Measurements from ENCODE around the gene UBE2V1.

UBE2V1 gene

GRCh38 chr20:50053362-50054230 lies 59.4 kb downstream of the UBE2V1 start:
- TF ChIP-seq, protein P1, sequence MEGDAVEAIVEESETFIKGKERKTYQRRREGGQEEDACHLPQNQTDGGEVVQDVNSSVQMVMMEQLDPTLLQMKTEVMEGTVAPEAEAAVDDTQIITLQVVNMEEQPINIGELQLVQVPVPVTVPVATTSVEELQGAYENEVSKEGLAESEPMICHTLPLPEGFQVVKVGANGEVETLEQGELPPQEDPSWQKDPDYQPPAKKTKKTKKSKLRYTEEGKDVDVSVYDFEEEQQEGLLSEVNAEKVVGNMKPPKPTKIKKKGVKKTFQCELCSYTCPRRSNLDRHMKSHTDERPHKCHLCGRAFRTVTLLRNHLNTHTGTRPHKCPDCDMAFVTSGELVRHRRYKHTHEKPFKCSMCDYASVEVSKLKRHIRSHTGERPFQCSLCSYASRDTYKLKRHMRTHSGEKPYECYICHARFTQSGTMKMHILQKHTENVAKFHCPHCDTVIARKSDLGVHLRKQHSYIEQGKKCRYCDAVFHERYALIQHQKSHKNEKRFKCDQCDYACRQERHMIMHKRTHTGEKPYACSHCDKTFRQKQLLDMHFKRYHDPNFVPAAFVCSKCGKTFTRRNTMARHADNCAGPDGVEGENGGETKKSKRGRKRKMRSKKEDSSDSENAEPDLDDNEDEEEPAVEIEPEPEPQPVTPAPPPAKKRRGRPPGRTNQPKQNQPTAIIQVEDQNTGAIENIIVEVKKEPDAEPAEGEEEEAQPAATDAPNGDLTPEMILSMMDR (conservative IDR thresholded peaks at IDR 0.05; ENCODE audit: low read depth, low read length): no peak
- Histone ChIP-seq H3K27me3 (ENCODE audit: insufficient read depth, low read depth) (no peaks in the 10 kb centered on the region; the same call in 1 of the 2 replicates), H3K36me3 (ENCODE audit: insufficient read depth) (no peaks in the 10 kb centered on the region), H3K27ac (no peak overlapping the region), H3K4me1 (ENCODE audit: low read depth, poor library complexity, severe bottlenecking) (peaks cover 43% of the 10 kb centered on the region), H3K9ac (no peak overlapping the region), H3K79me2 (ENCODE audit: insufficient read depth, low read depth) (no peaks in the 10 kb centered on the region), H3K4me3 (IDR thresholded peaks at IDR 0.05; ENCODE audit: insufficient read depth, low read depth, low read length) (no peak overlapping the region), H4K20me1 (ENCODE audit: insufficient read depth) (no peaks in the 10 kb centered on the region), H2AFZ (ENCODE audit: low read depth) (no peak overlapping the region), H3K4me2 (no peak overlapping the region)

DNA sequence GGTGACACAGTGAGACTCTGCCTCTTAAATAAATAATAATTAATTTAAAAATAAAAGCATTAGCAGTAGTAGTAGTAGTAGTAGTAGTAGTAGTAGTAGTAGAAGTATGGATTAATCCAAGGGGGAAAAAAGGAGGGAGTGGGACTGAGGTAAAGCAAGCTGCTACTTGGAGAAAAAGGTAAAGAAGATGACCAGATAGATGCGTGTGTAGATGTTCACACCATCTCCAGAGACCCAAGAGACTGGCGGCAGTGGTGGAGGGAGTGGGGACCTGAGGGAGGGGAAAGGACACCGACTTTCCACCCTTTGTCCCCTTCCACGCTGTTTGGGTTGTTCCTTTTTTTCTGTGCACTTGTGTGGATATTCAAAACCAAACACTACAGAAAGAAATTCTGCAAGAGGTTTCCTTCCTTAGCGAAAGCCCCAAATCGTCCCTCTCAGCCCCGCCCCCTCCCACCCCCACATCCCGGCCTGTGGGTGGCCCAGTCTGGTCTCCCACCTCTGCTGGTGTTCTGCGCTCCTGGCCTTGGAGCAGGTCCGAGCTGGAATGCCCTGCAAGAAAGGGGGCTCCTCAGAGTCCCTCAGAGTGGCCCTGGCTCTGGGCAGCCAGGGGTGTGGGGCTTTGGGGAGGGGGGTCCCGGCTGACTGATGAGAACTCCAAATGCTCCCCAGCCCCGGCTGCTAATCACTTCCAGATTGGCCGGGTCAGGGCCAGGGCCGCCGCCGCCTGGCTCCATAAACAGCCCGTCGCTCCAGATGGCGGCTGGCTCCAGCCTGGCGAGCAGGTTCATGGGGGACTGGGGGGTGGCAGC lies 60.2 kb downstream of the UBE2V1 start:
- no peak overlapping the region for H3K9ac ChIP-seq
- H3K4me2 ChIP-seq: no peak overlapping the region
- H3K36me3 ChIP-seq (ENCODE audit: insufficient read depth): no peaks in the 10 kb centered on the region
- H3K4me1 ChIP-seq (ENCODE audit: low read depth, poor library complexity, severe bottlenecking): peaks cover 47% of the 10 kb centered on the region
- no peaks in the 10 kb centered on the region; the same call in 1 of the 2 replicates for H3K27me3 ChIP-seq (ENCODE audit: insufficient read depth, low read depth)
- TF ChIP-seq, protein P1 (conservative IDR thresholded peaks at IDR 0.05; ENCODE audit: low read depth, low read length): no peak
- H3K79me2 ChIP-seq (ENCODE audit: insufficient read depth, low read depth): no peaks in the 10 kb centered on the region
- H2AFZ ChIP-seq (ENCODE audit: low read depth): no peak overlapping the region
- no peak overlapping the region for H3K4me3 ChIP-seq (IDR thresholded peaks at IDR 0.05; ENCODE audit: insufficient read depth, low read depth, low read length)
- H3K27ac ChIP-seq: no peak overlapping the region
- H4K20me1 ChIP-seq (ENCODE audit: insufficient read depth): no peaks in the 10 kb centered on the region

DNA sequence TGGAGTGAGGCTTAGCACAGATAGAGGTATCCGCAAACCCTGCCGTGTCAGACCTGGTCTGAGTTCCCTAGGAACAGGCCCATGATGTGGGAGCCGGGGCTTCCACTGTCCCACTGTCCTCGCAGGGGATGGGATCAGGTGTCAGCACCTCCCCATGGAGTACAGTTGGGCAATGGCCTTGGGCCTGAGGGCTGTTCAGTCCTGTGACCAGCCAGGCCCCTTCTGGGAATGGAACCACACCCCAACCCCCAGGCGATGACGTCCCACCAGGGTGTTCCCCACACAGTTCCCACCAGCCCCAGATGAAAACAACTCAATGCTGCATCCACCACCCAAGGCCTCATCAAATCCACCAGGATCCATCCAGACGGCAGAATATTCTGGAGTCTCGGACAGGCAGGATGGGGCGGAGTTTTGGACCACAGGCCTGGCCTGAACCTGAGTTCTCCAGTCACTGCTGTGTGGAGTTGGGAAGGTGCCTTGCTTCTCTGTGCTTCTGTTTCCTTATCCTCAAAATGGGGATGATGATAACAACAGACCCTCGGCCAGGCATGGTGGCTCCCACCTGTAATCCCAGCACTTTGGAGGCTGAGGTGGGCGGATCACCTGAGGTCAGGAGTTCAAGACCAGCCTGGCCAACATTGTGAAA lies 62.2 kb downstream of the UBE2V1 start:
- Histone ChIP-seq H3K9ac (no peak overlapping the region), H2AFZ (ENCODE audit: low read depth) (no peak overlapping the region), H4K20me1 (ENCODE audit: insufficient read depth) (no peaks in the 10 kb centered on the region), H3K27ac (no peak overlapping the region), H3K4me3 (IDR thresholded peaks at IDR 0.05; ENCODE audit: insufficient read depth, low read depth, low read length) (no peak overlapping the region), H3K27me3 (ENCODE audit: insufficient read depth, low read depth) (no peaks in the 10 kb centered on the region; the same call in 1 of the 2 replicates), H3K79me2 (ENCODE audit: insufficient read depth, low read depth) (no peaks in the 10 kb centered on the region), H3K4me1 (ENCODE audit: low read depth, poor library complexity, severe bottlenecking) (peaks cover 34% of the 10 kb centered on the region), H3K4me2 (no peak overlapping the region), H3K36me3 (ENCODE audit: insufficient read depth) (no peaks in the 10 kb centered on the region)
- TF ChIP-seq, protein P1 (conservative IDR thresholded peaks at IDR 0.05; ENCODE audit: low read depth, low read length): no peak

DNA sequence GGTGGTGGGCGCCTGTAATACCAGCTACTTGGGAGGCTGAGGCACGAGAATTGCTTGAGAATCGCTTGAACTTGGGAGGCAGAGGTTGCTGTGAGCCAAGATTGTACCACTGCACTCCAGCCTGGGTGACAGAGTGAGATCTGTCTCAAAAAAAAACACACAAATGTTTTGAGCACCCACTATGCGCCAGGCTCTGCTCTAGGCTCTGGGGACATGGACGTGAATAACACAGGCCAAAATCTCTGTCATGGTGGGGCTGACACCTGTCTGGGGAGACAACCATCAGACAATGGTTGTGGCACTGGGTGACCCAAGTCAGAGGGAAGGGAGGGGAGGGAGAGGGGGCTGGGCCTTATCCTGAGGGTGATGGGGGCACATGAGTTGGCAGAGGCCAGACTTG lies 62.7 kb downstream of the UBE2V1 start:
- TF ChIP-seq, protein P1 (conservative IDR thresholded peaks at IDR 0.05; ENCODE audit: low read depth, low read length): no peak
- no peak overlapping the region for H3K4me2 ChIP-seq
- H3K4me3 ChIP-seq (IDR thresholded peaks at IDR 0.05; ENCODE audit: insufficient read depth, low read depth, low read length): no peak overlapping the region
- H4K20me1 ChIP-seq (ENCODE audit: insufficient read depth): no peaks in the 10 kb centered on the region
- no peak overlapping the region for H3K27ac ChIP-seq
- no peaks in the 10 kb centered on the region; the same call in 1 of the 2 replicates for H3K27me3 ChIP-seq (ENCODE audit: insufficient read depth, low read depth)
- H3K79me2 ChIP-seq (ENCODE audit: insufficient read depth, low read depth): no peaks in the 10 kb centered on the region
- peaks cover 30% of the 10 kb centered on the region for H3K4me1 ChIP-seq (ENCODE audit: low read depth, poor library complexity, severe bottlenecking)
- H2AFZ ChIP-seq (ENCODE audit: low read depth): no peak overlapping the region
- no peak overlapping the region for H3K9ac ChIP-seq
- H3K36me3 ChIP-seq (ENCODE audit: insufficient read depth): no peaks in the 10 kb centered on the region
